GM23338 (cell line): ENCODE results near the gene DPH5.

Experiments used
- CREB1 ChIP-seq: fragments of 250-450 bp; sonication (Bioruptor Pico); IDR thresholded peaks from 2 replicates; pipeline ENCODE4 v1.5.0; 2020; ENCODE audit warnings: low read depth, mild to moderate bottlenecking, moderate library complexity
- EZH2 ChIP-seq: fragments of 200-600 bp; sonication (generic); IDR thresholded peaks from one replicate; pipeline ENCODE4 v1.8.0; 2017; ENCODE audit warnings: antibody characterized with exemption, mild to moderate bottlenecking, low read depth; ENCODE audit not compliant: unreplicated experiment
- EZH2phosphoT487 ChIP-seq: fragments of 200-600 bp; sonication (generic); IDR thresholded peaks from one replicate; pipeline ENCODE4 v1.8.1; 2018; ENCODE audit warnings: antibody characterized with exemption; ENCODE audit not compliant: unreplicated experiment
- JUNB ChIP-seq: IDR thresholded peaks from one replicate; pipeline ENCODE4 v1.6.1; 2016; ENCODE audit warnings: antibody characterized with exemption; ENCODE audit not compliant: unreplicated experiment
- NANOG ChIP-seq: IDR thresholded peaks from 2 replicates; pipeline ENCODE4 v1.6.1; 2016; ENCODE audit warnings: antibody characterized with exemption, borderline replicate concordance
- POLR2AphosphoS5 ChIP-seq: IDR thresholded peaks from 2 replicates; pipeline ENCODE4 v1.6.1; 2016; ENCODE audit warnings: antibody characterized with exemption, low read depth
- ZNF331 ChIP-seq: fragments of 250-450 bp; sonication (Bioruptor Pico); IDR thresholded peaks from 2 replicates; pipeline ENCODE4 v1.5.0; 2020; ENCODE audit warnings: low read depth, mild to moderate bottlenecking, moderate library complexity
- TF ChIP-seq, protein P1 (sequence below), 2 experiments: fragments of 200-600 bp in 1 of 2; sonication (generic) in 1 of 2; conservative IDR thresholded peaks; 2 replicates each; pipeline versions ENCODE4 v1.5.1 to v1.6.1; 2016 to 2017; ENCODE audit warnings: antibody characterized with exemption in 2 of 2, low read depth in 2 of 2, mild to moderate bottlenecking in 2 of 2, moderate library complexity in 1 of 2
- TF ChIP-seq, protein P2 (sequence below): IDR thresholded peaks from one replicate; pipeline ENCODE4 v1.6.1; 2018; ENCODE audit warnings: antibody characterized with exemption; ENCODE audit not compliant: unreplicated experiment
- TF ChIP-seq, protein P3 (sequence below): fragments of 250-450 bp; sonication (Bioruptor Pico); IDR thresholded peaks from 2 replicates; pipeline ENCODE4 v1.5.0; 2020; ENCODE audit warnings: mild to moderate bottlenecking, moderate library complexity
- TF ChIP-seq, protein P4 (sequence below): IDR thresholded peaks from 2 replicates; pipeline ENCODE4 v1.6.1; 2016; ENCODE audit warnings: antibody characterized with exemption

DNA sequence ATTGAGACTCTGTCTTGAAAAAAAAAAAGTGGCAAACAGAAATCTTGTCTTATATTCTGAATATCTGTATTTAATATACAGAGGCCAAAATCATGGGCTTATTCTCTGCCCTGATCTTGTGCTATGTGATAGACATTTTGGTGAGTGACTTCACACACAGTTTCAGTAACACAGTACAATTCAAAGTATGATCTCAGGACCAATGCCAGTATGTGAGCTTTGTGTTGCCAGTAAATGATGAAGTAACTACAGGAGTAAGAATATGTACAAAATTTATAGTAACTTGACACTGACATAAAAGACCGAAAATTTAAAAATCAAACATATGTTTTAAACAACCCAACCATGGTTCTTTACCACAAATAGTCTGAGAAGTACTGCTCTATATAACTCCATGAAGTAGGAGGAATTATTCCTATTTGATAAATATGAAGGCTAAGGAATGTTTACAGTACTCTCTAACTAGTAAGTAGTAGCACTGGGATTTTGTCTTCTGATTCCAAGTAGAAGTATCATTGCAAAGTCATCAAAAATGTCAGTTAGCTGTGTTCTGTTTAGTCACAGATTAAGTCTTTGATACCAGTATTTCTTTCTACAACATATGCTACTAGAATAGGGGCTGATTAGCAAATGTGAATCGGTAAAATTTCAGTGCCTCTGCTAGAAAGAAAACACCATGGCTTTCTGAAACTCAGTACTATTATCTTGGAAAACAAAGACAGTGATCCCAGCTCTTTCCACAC lies 25.3 kb downstream of the DPH5 start:
- TF ChIP-seq, protein P1, sequence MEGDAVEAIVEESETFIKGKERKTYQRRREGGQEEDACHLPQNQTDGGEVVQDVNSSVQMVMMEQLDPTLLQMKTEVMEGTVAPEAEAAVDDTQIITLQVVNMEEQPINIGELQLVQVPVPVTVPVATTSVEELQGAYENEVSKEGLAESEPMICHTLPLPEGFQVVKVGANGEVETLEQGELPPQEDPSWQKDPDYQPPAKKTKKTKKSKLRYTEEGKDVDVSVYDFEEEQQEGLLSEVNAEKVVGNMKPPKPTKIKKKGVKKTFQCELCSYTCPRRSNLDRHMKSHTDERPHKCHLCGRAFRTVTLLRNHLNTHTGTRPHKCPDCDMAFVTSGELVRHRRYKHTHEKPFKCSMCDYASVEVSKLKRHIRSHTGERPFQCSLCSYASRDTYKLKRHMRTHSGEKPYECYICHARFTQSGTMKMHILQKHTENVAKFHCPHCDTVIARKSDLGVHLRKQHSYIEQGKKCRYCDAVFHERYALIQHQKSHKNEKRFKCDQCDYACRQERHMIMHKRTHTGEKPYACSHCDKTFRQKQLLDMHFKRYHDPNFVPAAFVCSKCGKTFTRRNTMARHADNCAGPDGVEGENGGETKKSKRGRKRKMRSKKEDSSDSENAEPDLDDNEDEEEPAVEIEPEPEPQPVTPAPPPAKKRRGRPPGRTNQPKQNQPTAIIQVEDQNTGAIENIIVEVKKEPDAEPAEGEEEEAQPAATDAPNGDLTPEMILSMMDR (conservative IDR thresholded peaks at IDR 0.05; ENCODE audit: low read depth in 2 of 2): no peak
- TF ChIP-seq POLR2AphosphoS5 (no peak), EZH2 (no peak), EZH2phosphoT487 (no peak), ZNF331 (CRISPR knock-in tag) (no peak), JUNB (no peak), CREB1 (CRISPR knock-in tag) (no peak), NANOG (no peak)
- TF ChIP-seq, protein P2, sequence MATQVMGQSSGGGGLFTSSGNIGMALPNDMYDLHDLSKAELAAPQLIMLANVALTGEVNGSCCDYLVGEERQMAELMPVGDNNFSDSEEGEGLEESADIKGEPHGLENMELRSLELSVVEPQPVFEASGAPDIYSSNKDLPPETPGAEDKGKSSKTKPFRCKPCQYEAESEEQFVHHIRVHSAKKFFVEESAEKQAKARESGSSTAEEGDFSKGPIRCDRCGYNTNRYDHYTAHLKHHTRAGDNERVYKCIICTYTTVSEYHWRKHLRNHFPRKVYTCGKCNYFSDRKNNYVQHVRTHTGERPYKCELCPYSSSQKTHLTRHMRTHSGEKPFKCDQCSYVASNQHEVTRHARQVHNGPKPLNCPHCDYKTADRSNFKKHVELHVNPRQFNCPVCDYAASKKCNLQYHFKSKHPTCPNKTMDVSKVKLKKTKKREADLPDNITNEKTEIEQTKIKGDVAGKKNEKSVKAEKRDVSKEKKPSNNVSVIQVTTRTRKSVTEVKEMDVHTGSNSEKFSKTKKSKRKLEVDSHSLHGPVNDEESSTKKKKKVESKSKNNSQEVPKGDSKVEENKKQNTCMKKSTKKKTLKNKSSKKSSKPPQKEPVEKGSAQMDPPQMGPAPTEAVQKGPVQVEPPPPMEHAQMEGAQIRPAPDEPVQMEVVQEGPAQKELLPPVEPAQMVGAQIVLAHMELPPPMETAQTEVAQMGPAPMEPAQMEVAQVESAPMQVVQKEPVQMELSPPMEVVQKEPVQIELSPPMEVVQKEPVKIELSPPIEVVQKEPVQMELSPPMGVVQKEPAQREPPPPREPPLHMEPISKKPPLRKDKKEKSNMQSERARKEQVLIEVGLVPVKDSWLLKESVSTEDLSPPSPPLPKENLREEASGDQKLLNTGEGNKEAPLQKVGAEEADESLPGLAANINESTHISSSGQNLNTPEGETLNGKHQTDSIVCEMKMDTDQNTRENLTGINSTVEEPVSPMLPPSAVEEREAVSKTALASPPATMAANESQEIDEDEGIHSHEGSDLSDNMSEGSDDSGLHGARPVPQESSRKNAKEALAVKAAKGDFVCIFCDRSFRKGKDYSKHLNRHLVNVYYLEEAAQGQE: no peak
- TF ChIP-seq, protein P3, sequence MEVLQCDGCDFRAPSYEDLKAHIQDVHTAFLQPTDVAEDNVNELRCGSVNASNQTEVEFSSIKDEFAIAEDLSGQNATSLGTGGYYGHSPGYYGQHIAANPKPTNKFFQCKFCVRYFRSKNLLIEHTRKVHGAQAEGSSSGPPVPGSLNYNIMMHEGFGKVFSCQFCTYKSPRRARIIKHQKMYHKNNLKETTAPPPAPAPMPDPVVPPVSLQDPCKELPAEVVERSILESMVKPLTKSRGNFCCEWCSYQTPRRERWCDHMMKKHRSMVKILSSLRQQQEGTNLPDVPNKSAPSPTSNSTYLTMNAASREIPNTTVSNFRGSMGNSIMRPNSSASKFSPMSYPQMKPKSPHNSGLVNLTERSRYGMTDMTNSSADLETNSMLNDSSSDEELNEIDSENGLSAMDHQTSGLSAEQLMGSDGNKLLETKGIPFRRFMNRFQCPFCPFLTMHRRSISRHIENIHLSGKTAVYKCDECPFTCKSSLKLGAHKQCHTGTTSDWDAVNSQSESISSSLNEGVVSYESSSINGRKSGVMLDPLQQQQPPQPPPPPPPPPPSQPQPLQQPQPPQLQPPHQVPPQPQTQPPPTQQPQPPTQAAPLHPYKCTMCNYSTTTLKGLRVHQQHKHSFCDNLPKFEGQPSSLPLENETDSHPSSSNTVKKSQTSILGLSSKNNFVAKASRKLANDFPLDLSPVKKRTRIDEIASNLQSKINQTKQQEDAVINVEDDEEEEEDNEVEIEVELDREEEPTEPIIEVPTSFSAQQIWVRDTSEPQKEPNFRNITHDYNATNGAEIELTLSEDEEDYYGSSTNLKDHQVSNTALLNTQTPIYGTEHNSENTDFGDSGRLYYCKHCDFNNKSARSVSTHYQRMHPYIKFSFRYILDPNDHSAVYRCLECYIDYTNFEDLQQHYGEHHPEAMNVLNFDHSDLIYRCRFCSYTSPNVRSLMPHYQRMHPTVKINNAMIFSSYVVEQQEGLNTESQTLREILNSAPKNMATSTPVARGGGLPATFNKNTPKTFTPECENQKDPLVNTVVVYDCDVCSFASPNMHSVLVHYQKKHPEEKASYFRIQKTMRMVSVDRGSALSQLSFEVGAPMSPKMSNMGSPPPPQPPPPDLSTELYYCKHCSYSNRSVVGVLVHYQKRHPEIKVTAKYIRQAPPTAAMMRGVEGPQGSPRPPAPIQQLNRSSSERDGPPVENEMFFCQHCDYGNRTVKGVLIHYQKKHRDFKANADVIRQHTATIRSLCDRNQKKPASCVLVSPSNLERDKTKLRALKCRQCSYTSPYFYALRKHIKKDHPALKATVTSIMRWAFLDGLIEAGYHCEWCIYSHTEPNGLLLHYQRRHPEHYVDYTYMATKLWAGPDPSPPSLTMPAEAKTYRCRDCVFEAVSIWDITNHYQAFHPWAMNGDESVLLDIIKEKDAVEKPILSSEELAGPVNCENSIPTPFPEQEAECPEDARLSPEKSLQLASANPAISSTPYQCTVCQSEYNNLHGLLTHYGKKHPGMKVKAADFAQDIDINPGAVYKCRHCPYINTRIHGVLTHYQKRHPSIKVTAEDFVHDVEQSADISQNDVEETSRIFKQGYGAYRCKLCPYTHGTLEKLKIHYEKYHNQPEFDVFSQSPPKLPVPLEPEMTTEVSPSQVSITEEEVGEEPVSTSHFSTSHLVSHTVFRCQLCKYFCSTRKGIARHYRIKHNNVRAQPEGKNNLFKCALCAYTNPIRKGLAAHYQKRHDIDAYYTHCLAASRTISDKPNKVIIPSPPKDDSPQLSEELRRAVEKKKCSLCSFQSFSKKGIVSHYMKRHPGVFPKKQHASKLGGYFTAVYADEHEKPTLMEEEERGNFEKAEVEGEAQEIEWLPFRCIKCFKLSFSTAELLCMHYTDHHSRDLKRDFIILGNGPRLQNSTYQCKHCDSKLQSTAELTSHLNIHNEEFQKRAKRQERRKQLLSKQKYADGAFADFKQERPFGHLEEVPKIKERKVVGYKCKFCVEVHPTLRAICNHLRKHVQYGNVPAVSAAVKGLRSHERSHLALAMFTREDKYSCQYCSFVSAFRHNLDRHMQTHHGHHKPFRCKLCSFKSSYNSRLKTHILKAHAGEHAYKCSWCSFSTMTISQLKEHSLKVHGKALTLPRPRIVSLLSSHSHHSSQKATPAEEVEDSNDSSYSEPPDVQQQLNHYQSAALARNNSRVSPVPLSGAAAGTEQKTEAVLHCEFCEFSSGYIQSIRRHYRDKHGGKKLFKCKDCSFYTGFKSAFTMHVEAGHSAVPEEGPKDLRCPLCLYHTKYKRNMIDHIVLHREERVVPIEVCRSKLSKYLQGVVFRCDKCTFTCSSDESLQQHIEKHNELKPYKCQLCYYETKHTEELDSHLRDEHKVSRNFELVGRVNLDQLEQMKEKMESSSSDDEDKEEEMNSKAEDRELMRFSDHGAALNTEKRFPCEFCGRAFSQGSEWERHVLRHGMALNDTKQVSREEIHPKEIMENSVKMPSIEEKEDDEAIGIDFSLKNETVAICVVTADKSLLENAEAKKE (CRISPR knock-in tag): no peak
- TF ChIP-seq, protein P4, sequence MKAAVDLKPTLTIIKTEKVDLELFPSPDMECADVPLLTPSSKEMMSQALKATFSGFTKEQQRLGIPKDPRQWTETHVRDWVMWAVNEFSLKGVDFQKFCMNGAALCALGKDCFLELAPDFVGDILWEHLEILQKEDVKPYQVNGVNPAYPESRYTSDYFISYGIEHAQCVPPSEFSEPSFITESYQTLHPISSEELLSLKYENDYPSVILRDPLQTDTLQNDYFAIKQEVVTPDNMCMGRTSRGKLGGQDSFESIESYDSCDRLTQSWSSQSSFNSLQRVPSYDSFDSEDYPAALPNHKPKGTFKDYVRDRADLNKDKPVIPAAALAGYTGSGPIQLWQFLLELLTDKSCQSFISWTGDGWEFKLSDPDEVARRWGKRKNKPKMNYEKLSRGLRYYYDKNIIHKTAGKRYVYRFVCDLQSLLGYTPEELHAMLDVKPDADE: no peak
